ENCODE data around the gene SESN1. TPM values are rescaled to one million over a fixed set of nuclear protein-coding genes. Genes with fewer than 3 reads are reported as not detected.

The SESN1 gene
- total and polyA plus RNA-seq, 9 of the 15 experiments (the other 6 are each of a cell fraction or from before 2014, with no cell fraction given), result 3.1 to 13.0 (median 7.4) TPM

- TF ChIP-seq CTBP1 (IDR thresholded peaks at IDR 0.05; ENCODE audit: borderline replicate concordance) (peak; percentile 63; the same call in 1 of the 2 replicates), RBM39 (optimal IDR thresholded peaks at IDR 0.05; ENCODE audit: low read depth, low read length) (peak; percentile 25), NR2C1 (IDR thresholded peaks at IDR 0.05) (peak; percentile 65), NR2C1 (tag; IDR thresholded peaks at IDR 0.05) (peak; percentile 73), CAMTA2 (CRISPR knock-in tag; conservative IDR thresholded peaks at IDR 0.05) (no peak), ZFX (CRISPR knock-in tag; IDR thresholded peaks at IDR 0.05) (peak; percentile 94), SMAD3 (CRISPR knock-in tag; conservative IDR thresholded peaks at IDR 0.05) (0 out of 2 replicates have a peak, but pooled peaks have one; percentile 6), HLTF (IDR thresholded peaks at IDR 0.05) (0 out of 2 replicates have a peak, but pooled peaks have one; percentile 45), MEIS2 (IDR thresholded peaks at IDR 0.05; ENCODE audit: partially characterized antibody) (peak; percentile 85), RBBP5 (IDR thresholded peaks at IDR 0.05; ENCODE audit: borderline replicate concordance, insufficient read depth, low read length, poor library complexity, severe bottlenecking) (peak; percentile 57), EP400 (IDR thresholded peaks at IDR 0.05) (peak; percentile 75), ZBTB43 (CRISPR knock-in tag; IDR thresholded peaks at IDR 0.05) (0 out of 2 replicates have a peak, but pooled peaks have one; percentile 35), JUN (IDR thresholded peaks at IDR 0.05; ENCODE audit: borderline replicate concordance, low read depth, low read length) (no peak; the same call in 1 of the 2 replicates), JUN (CRISPR knock-in tag; IDR thresholded peaks at IDR 0.05; ENCODE audit: borderline replicate concordance) (peak; percentile 54; the same call in 1 of the 2 replicates), CHD1 (IDR thresholded peaks at IDR 0.05; ENCODE audit: low read length) (peak; percentile 23), KLF1 (tag; IDR thresholded peaks at IDR 0.05) (no peak), MNT (conservative IDR thresholded peaks at IDR 0.05) (peak; percentile 59 to 65; a peak in 3 of 4 replicates), ZNF609 (CRISPR knock-in tag; IDR thresholded peaks at IDR 0.05; ENCODE audit: borderline replicate concordance) (peak; percentile 68; the same call in 1 of the 2 replicates), RCOR1 (IDR thresholded peaks at IDR 0.05; ENCODE audit: borderline replicate concordance in 1 of 2, low read depth in 2 of 2, low read length in 2 of 2) (peak in 1 of 2 experiments; percentile 47; a peak in 1 of 4 replicates), PTBP1 (IDR thresholded peaks at IDR 0.05; ENCODE audit: low read depth, low read length) (no peak), ELF2 (CRISPR knock-in tag; IDR thresholded peaks at IDR 0.05) (no peak)
These were observed 589 bp upstream of the SESN1 start, which contains the start of gene CEP57L1 (continued) for GRCh38 chr6:109095036-109095834.
